Activated CD4-positive, CD25-positive, alpha-beta regulatory T cell treated with anti-CD3 and anti-CD28 coated beads, Interleukin-2, amount 50 U/mL, for 16 hours (primary cell): ENCODE results near the gene AHRR.

Experiments
- DNase-seq: peaks from one replicate; pipeline ENCODE4 v3.0.0-alpha.2; 2020; ENCODE audit warnings: low read depth, low spot score

The AHRR gene

GRCh38 chr5:320524-321229 is 837 bp upstream of the AHRR start:
- DNase-seq, result no peak

GRCh38 chr5:321726-322251 is 275 bp downstream of the AHRR start:
- no peak for DNase-seq

GRCh38 chr5:322281-322941 is 897 bp downstream of the AHRR start:
- no peak for DNase-seq

GRCh38 chr5:322942-323879 is 1.7 kb downstream of the AHRR start:
- no peak for DNase-seq

- no peak for DNase-seq
Observed at GRCh38 chr5:324736-325612, 3.5 kb downstream of the AHRR start.

GRCh38 chr5:326109-326508 is 4.6 kb downstream of the AHRR start:
- no peak for DNase-seq

- DNase-seq, result no peak
Observed at GRCh38 chr5:329121-329735, 7.7 kb downstream of the AHRR start.

- DNase-seq, result no peak
Observed at GRCh38 chr5:329768-330167, 8.3 kb downstream of the AHRR start.

GRCh38 chr5:332843-333242 is 11.3 kb downstream of the AHRR start:
- no peak for DNase-seq

GRCh38 chr5:333945-334344 is 12.4 kb downstream of the AHRR start:
- no peak for DNase-seq

- DNase-seq, result no peak
Observed at GRCh38 chr5:334903-335739, 13.6 kb downstream of the AHRR start.

- no peak for DNase-seq
Observed at GRCh38 chr5:335740-336038, 14.2 kb downstream of the AHRR start.

GRCh38 chr5:337563-338130 is 16.1 kb downstream of the AHRR start:
- DNase-seq, result no peak

GRCh38 chr5:342501-343460 is 21.3 kb downstream of the AHRR start:
- DNase-seq, result no peak

- DNase-seq, result no peak
Observed at GRCh38 chr5:343461-344401, 22.2 kb downstream of the AHRR start.

GRCh38 chr5:344668-345067 is 23.2 kb downstream of the AHRR start:
- DNase-seq, result no peak
